ENCODE data around the gene SRSF3. TPM values are rescaled to one million over a fixed set of nuclear protein-coding genes. Genes with fewer than 3 reads are reported as not detected.

The SRSF3 gene
- total RNA-seq, 1 experiment from 2014 or later: 954 TPM

DNA sequence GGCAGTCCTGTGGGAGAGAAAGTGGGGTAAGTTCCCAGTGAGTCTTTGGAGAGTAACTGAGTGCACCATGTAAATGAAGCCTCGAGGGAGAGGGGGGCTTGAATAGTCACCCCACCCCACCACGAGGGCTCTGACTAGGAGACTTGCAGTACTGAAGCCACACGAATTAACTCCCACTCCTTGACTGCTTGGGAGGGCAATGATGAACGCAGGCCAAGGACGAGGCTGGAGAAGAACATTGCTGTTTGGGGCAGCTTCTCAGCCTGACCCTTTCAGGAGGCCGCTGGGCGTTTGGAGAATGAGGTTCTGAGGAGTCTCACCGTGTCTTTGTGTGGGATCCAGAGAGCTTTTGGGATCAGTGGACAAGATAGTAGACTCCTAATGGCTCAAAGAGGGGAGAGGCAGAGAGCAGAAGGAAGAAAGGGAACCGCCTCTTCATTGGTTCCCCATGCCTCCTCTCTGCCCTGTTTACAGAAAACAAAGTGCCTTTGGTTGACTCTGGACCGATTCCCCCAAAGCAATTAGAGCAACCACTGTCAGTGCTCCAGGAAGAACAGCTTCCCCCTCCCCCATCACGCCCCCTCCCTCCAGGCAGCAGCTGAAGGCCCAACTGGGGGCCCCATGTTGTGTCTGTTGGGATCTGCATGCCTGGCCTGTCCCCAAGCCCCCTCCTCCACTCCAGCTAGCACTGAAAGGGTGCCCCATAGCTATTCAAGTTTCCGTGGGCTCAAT, 42.7 kb downstream of the SRSF3 start:
- no peaks in the 10 kb centered on the region for H3K27me3 ChIP-seq (ENCODE audit: insufficient read depth, low read length)
- no peak overlapping the region for H2BK5ac ChIP-seq (ENCODE audit: insufficient read length, low read length)
- no peaks in the 10 kb centered on the region for H3K9me3 ChIP-seq (ENCODE audit: control insufficient read depth, low read depth, low read length)
- DNase-seq: no peak
- no peak overlapping the region for H3K27ac Mint-ChIP-seq
- H4K91ac ChIP-seq (ENCODE audit: insufficient read length, low read depth, low read length): no peak overlapping the region
- no peak overlapping the region for H3K4ac ChIP-seq (ENCODE audit: low read depth, low read length)
- H3K79me1 ChIP-seq (ENCODE audit: insufficient read depth, low read depth, low read length, poor library complexity, severe bottlenecking): no peaks in the 10 kb centered on the region
- no peaks in the 10 kb centered on the region for H4K20me1 ChIP-seq (ENCODE audit: control insufficient read depth, insufficient read depth, insufficient read length)
- H3K4me1 ChIP-seq (ENCODE audit: insufficient read depth, low read length): no peaks in the 10 kb centered on the region
- no peak overlapping the region for H2BK20ac ChIP-seq (ENCODE audit: low read depth, low read length, poor library complexity, severe bottlenecking)
- no peaks in the 10 kb centered on the region; a peak in 1 of 5 replicates for H3K9me3 Mint-ChIP-seq
- H3K56ac ChIP-seq (ENCODE audit: insufficient read length, low read depth, low read length): no peak overlapping the region
- H3K27me3 Mint-ChIP-seq (ENCODE audit: low read depth): no peaks in the 10 kb centered on the region; the same call in none of the 2 replicates
- H3K23ac ChIP-seq (ENCODE audit: insufficient read length, low read depth, low read length): no peak overlapping the region
- no peak overlapping the region for H3K9ac ChIP-seq (ENCODE audit: extremely low read depth, insufficient read length, low read length)
- H3K4me2 ChIP-seq (ENCODE audit: insufficient read depth, insufficient read length, low read length): no peak overlapping the region
- no peak overlapping the region for H3K18ac ChIP-seq (ENCODE audit: insufficient read length, low read depth, low read length)
- H2BK12ac ChIP-seq (ENCODE audit: insufficient read length, low read depth, low read length): no peak overlapping the region
- H2BK15ac ChIP-seq (ENCODE audit: low read depth, low read length): no peak overlapping the region
- no peak overlapping the region for H4K5ac ChIP-seq (ENCODE audit: insufficient read length, low read depth, low read length)
- no peaks in the 10 kb centered on the region for H3K23me2 ChIP-seq (ENCODE audit: insufficient read length, low read depth, low read length, poor library complexity, severe bottlenecking)
- H2AK5ac ChIP-seq (ENCODE audit: insufficient read length, low read length): no peak overlapping the region
- H2BK120ac ChIP-seq (ENCODE audit: low read depth, low read length, poor library complexity, severe bottlenecking): no peak overlapping the region
- H2AFZ ChIP-seq (ENCODE audit: low read length): no peak overlapping the region
- H3K4me1 Mint-ChIP-seq: peaks cover 17 to 18% of the 10 kb centered on the region in 2 experiments
- no peak overlapping the region; the same call in 1 of the 2 replicates for H3K14ac ChIP-seq (ENCODE audit: insufficient read depth, low read length)
- no peaks in the 10 kb centered on the region for H3K79me2 ChIP-seq (ENCODE audit: insufficient read depth, low read length)
- H4K8ac ChIP-seq (replicated peaks; ENCODE audit: insufficient read length, low read depth, low read length): no peak overlapping the region
- H3T11ph ChIP-seq (ENCODE audit: low read length): no peak overlapping the region
- no peaks in the 10 kb centered on the region for H3K36me3 Mint-ChIP-seq (ENCODE audit: insufficient read depth in 1 of 3, low read depth in 3 of 3)
- no CpG with 5 or more reads among the region's 12 CpGs for WGBS (ENCODE audit: extremely low coverage, insufficient read length, low lambda C conversion rate)
- H3K4me3 Mint-ChIP-seq: no peak overlapping the region
- TF ChIP-seq, protein P1, sequence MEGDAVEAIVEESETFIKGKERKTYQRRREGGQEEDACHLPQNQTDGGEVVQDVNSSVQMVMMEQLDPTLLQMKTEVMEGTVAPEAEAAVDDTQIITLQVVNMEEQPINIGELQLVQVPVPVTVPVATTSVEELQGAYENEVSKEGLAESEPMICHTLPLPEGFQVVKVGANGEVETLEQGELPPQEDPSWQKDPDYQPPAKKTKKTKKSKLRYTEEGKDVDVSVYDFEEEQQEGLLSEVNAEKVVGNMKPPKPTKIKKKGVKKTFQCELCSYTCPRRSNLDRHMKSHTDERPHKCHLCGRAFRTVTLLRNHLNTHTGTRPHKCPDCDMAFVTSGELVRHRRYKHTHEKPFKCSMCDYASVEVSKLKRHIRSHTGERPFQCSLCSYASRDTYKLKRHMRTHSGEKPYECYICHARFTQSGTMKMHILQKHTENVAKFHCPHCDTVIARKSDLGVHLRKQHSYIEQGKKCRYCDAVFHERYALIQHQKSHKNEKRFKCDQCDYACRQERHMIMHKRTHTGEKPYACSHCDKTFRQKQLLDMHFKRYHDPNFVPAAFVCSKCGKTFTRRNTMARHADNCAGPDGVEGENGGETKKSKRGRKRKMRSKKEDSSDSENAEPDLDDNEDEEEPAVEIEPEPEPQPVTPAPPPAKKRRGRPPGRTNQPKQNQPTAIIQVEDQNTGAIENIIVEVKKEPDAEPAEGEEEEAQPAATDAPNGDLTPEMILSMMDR (conservative IDR thresholded peaks at IDR 0.05): no peak
- no peak overlapping the region for H3K27ac ChIP-seq (ENCODE audit: insufficient read length, low read depth, low read length)
